ENCODE data around the gene SNRPB. TPM values are rescaled to one million over a fixed set of nuclear protein-coding genes. Genes with fewer than 3 reads are reported as not detected.

Gene SNRPB
- total RNA-seq, 1 donor from 2014 or later = 391 TPM

DNA sequence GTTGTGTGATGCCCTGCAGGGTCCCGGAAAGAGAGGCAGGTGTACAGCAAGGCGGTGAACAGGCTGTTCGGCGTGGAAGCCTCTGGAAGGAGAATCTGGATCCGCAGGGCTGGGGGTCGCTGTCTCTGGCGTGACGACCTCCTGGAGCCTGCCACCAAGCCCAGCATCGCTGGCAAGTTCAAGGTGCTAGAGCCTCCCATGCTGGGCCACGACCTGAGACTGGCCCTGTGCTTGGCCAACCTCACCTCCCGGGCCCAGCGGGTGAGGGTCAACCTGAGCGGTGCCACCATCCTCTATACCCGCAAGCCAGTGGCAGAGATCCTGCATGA is 53.4 kb downstream of the SNRPB start:
- Mint-ChIP-seq H3K27me3 (ENCODE audit: low read depth) (peaks cover 21% of the 10 kb centered on the region), H3K9me3 (no peaks in the 10 kb centered on the region), H3K4me3 (no peak overlapping the region), H3K36me3 (ENCODE audit: low read depth) (no peaks in the 10 kb centered on the region), H3K4me1 (no peaks in the 10 kb centered on the region), H3K27ac (ENCODE audit: unreplicated experiment) (no peak overlapping the region)
- DNase-seq (ENCODE audit: low read depth, low spot score) = no peak
- TF ChIP-seq, protein P1, sequence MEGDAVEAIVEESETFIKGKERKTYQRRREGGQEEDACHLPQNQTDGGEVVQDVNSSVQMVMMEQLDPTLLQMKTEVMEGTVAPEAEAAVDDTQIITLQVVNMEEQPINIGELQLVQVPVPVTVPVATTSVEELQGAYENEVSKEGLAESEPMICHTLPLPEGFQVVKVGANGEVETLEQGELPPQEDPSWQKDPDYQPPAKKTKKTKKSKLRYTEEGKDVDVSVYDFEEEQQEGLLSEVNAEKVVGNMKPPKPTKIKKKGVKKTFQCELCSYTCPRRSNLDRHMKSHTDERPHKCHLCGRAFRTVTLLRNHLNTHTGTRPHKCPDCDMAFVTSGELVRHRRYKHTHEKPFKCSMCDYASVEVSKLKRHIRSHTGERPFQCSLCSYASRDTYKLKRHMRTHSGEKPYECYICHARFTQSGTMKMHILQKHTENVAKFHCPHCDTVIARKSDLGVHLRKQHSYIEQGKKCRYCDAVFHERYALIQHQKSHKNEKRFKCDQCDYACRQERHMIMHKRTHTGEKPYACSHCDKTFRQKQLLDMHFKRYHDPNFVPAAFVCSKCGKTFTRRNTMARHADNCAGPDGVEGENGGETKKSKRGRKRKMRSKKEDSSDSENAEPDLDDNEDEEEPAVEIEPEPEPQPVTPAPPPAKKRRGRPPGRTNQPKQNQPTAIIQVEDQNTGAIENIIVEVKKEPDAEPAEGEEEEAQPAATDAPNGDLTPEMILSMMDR (conservative IDR thresholded peaks at IDR 0.05) = no peak

DNA sequence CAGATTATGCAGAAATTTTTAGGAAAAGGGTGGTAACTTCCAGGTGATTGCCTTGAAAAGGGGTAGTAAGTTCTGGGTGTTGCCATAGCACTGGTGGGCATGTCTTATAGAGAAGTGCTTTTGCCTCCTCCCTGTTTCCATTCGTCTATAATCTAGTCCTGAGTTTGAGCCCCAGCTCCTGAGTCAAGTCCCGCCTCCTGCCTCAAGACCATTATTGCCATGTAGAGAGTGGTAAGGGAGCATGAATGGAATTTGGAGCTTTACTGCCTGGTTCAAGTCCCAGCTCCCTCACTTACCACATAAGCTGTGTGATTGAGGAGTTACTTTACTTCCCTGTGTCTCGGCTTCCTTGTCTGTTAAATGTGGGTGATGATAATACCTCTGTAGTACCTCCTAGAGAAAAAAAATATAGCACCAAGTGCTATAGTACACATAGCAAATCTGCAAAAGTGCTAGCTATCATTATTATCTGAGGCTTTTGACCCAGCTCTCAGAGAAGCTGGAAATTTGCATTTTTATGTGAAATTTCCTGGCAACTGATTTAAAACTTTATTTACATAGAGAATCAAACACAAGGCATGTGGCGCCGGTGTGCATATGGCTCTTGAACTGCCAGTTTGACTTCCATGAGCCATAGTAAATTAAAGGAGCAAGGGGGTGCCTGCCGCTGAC is 53.9 kb downstream of the SNRPB start:
- H3K27ac Mint-ChIP-seq (ENCODE audit: unreplicated experiment) = no peak overlapping the region
- H3K27me3 Mint-ChIP-seq (ENCODE audit: low read depth) = peaks cover 23% of the 10 kb centered on the region
- TF ChIP-seq, protein P1 (conservative IDR thresholded peaks at IDR 0.05) = no peak
- no peaks in the 10 kb centered on the region for H3K4me1 Mint-ChIP-seq
- no peak for DNase-seq (ENCODE audit: low read depth, low spot score)
- no peak overlapping the region for H3K4me3 Mint-ChIP-seq
- no peaks in the 10 kb centered on the region for H3K36me3 Mint-ChIP-seq (ENCODE audit: low read depth)
- no peaks in the 10 kb centered on the region for H3K9me3 Mint-ChIP-seq

Other genes starting within 250 kb of the SNRPB start
- gene TGM3, start 174.8 kb downstream of the SNRPB start, total RNA-seq = 0.23 and 0.43 TPM in 2 replicates
- not detected in 2 replicates for gene TGM6, start 89.9 kb downstream of the SNRPB start, total RNA-seq
- 9.1 and 12.8 TPM in 2 replicates for gene ZNF343, start 38.1 kb upstream of the SNRPB start, total RNA-seq
- not detected in 2 replicates for gene TMC2, start 65.8 kb upstream of the SNRPB start, total RNA-seq
- gene NOP56, start 181.8 kb upstream of the SNRPB start, total RNA-seq = 517 and 547 TPM in 2 replicates
- 100 and 102 TPM in 2 replicates for gene IDH3B, start 193.4 kb upstream of the SNRPB start, total RNA-seq
- 23.2 and 24.6 TPM in 2 replicates for gene EBF4, start 222.0 kb upstream of the SNRPB start, total RNA-seq